Measurements from ENCODE around the gene INA. TPM values are rescaled to one million over a fixed set of nuclear protein-coding genes. Genes with fewer than 3 reads are reported as not detected.
A peak's percentile ranks its signal among the peaks of the same experiment; 100 is the strongest.

The INA gene
- total and polyA plus RNA-seq, 2 experiments from 2014 or later: 10.0 to 25.1 TPM

DNA sequence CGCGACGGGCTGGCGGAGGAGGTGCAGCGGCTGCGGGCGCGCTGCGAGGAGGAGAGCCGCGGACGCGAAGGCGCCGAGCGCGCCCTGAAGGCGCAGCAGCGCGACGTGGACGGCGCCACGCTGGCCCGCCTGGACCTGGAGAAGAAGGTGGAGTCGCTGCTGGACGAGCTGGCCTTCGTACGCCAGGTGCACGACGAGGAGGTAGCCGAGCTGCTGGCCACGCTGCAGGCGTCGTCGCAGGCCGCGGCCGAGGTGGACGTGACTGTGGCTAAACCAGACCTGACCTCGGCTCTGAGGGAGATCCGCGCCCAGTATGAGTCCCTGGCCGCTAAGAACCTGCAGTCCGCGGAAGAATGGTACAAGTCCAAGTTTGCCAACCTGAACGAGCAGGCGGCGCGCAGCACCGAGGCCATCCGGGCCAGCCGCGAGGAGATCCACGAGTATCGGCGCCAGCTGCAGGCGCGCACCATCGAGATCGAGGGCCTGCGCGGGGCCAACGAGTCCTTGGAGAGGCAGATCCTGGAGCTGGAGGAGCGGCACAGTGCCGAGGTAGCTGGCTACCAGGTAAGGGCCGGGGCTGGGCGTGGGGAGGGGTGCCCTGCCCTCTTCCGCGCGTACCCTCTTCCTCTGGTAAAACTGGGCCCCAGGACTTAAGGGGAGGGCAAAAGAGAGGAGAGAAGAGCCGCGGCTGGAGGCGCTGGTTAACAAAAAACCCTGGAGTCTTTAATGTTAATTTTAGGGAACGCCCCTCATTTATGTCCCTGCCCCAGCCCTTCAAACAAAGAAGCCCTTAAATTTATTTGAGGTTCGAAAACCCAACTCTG is 987 bp downstream of the INA start:
- Mint-ChIP-seq H3K27ac (no peak overlapping the region), H3K27me3 (ENCODE audit: insufficient read depth, low read depth, poor library complexity) (peaks cover 55% of the 10 kb centered on the region), H3K4me1 (peaks cover 29% of the 10 kb centered on the region), H3K36me3 (ENCODE audit: low read depth) (no peaks in the 10 kb centered on the region; the same call in 2 of the 3 replicates), H3K4me3 (peak overlapping the region; percentile 62), H3K9me3 (no peaks in the 10 kb centered on the region; the same call in 2 of the 3 replicates)
- Histone ChIP-seq H3F3A (replicated peaks; ENCODE audit: low read depth) (peaks cover 27% of the 10 kb centered on the region), H3K4me2 (peak overlapping the region; percentile 99), H3K27ac (ENCODE audit: low read depth) (no peak overlapping the region), H2AFZ (peak overlapping the region; percentile 99), H3K79me2 (replicated peaks; ENCODE audit: insufficient read depth) (no peaks in the 10 kb centered on the region), H3K9me2 (ENCODE audit: insufficient read depth) (no peaks in the 10 kb centered on the region), H3K4me3 (peak overlapping the region; percentile 85), H4K20me1 (replicated peaks; ENCODE audit: insufficient read depth) (peaks cover 19% of the 10 kb centered on the region), H3K27me3 (ENCODE audit: insufficient read depth) (peaks cover 64% of the 10 kb centered on the region), H3K36me3 (ENCODE audit: insufficient read depth) (no peaks in the 10 kb centered on the region), H3K4me1 (ENCODE audit: insufficient read depth) (peaks cover 33% of the 10 kb centered on the region)
- peak; percentile 47 for DNase-seq (ENCODE audit: low spot score)
- ATAC-seq: peak; percentile 7
- TF ChIP-seq, protein P1, sequence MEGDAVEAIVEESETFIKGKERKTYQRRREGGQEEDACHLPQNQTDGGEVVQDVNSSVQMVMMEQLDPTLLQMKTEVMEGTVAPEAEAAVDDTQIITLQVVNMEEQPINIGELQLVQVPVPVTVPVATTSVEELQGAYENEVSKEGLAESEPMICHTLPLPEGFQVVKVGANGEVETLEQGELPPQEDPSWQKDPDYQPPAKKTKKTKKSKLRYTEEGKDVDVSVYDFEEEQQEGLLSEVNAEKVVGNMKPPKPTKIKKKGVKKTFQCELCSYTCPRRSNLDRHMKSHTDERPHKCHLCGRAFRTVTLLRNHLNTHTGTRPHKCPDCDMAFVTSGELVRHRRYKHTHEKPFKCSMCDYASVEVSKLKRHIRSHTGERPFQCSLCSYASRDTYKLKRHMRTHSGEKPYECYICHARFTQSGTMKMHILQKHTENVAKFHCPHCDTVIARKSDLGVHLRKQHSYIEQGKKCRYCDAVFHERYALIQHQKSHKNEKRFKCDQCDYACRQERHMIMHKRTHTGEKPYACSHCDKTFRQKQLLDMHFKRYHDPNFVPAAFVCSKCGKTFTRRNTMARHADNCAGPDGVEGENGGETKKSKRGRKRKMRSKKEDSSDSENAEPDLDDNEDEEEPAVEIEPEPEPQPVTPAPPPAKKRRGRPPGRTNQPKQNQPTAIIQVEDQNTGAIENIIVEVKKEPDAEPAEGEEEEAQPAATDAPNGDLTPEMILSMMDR (conservative IDR thresholded peaks at IDR 0.05; ENCODE audit: low read depth in 2 of 2): no peak
- peak; percentile 7 for TF ChIP-seq REST (IDR thresholded peaks at IDR 0.05; ENCODE audit: unreplicated experiment)
- TF ChIP-seq EZH2phosphoT487 (IDR thresholded peaks at IDR 0.05; ENCODE audit: unreplicated experiment): no peak

- no peaks in the 10 kb centered on the region; the same call in 2 of the 3 replicates for H3K36me3 Mint-ChIP-seq (ENCODE audit: low read depth)
- no peaks in the 10 kb centered on the region for H3K79me2 ChIP-seq (replicated peaks; ENCODE audit: insufficient read depth)
- no peak overlapping the region for H3K27ac ChIP-seq (ENCODE audit: low read depth)
- H3K4me1 Mint-ChIP-seq: peaks cover 29% of the 10 kb centered on the region
- no peak overlapping the region for H3K27ac Mint-ChIP-seq
- H2AFZ ChIP-seq: no peak overlapping the region
- H4K20me1 ChIP-seq (replicated peaks; ENCODE audit: insufficient read depth): peaks cover 19% of the 10 kb centered on the region
- H3K4me2 ChIP-seq: peak overlapping the region; percentile 99
- ATAC-seq (no peak), DNase-seq (ENCODE audit: low spot score) (no peak)
- no peaks in the 10 kb centered on the region; the same call in 2 of the 3 replicates for H3K9me3 Mint-ChIP-seq
- no peak for TF ChIP-seq NANOG (IDR thresholded peaks at IDR 0.05; ENCODE audit: borderline replicate concordance)
- no peak for TF ChIP-seq JUNB (IDR thresholded peaks at IDR 0.05; ENCODE audit: unreplicated experiment)
- TF ChIP-seq ZNF114 (CRISPR knock-in tag; IDR thresholded peaks at IDR 0.05): no peak
- H3K36me3 ChIP-seq (ENCODE audit: insufficient read depth): no peaks in the 10 kb centered on the region
- H3F3A ChIP-seq (replicated peaks; ENCODE audit: low read depth): peaks cover 27% of the 10 kb centered on the region
- H3K4me3 Mint-ChIP-seq: peak overlapping the region; percentile 62
- peak overlapping the region; percentile 85 for H3K4me3 ChIP-seq
- H3K27me3 ChIP-seq (ENCODE audit: insufficient read depth): peaks cover 64% of the 10 kb centered on the region
- H3K27me3 Mint-ChIP-seq (ENCODE audit: insufficient read depth, low read depth, poor library complexity): peaks cover 55% of the 10 kb centered on the region
- H3K9me2 ChIP-seq (ENCODE audit: insufficient read depth): no peaks in the 10 kb centered on the region
- peaks cover 33% of the 10 kb centered on the region for H3K4me1 ChIP-seq (ENCODE audit: insufficient read depth)
These were observed 1.5 kb downstream of the INA start for GRCh38 chr10:103278537-103278823.
